Heart left ventricle (tissue), 13 donors: ENCODE results near the gene MED15.

Source experiments
- CTCF ChIP-seq, 12 donors: fragments of 200-600 bp; sonication (generic) in 4 of 12; IDR thresholded peaks; one replicate each; pipeline versions ENCODE4 v1.5.0 to v1.8.0; 2018 to 2022; ENCODE audit warnings: antibody characterized with exemption in 12 of 12, mild to moderate bottlenecking in 5 of 12
- POLR2A ChIP-seq, 2 donors: fragments of 450-650 bp; IDR thresholded peaks; one replicate each; pipeline ENCODE4 v1.6.1; 2017; ENCODE audit warnings: antibody characterized with exemption in 2 of 2, mild to moderate bottlenecking in 2 of 2, moderate library complexity in 2 of 2
- donor health status: ischemic (EF 13 %, LVEDD 7.1; RV severe dilation, severe dysfunction).
- donor health status: DM: no; HTN: yes; CAD: no.
- donor health status: DM: no; HTN: no; CAD: no.
- donor health status: ischemic (EF 25% LVEDD 6.9; RV normal size, moderate dysfunction).
- donor health status: ischemic (EF 25% LVEDD 5.7; RV mildly dilated, moderate dysfunction).
- donor health status: ischemic (EF 35%, LVEDD 5.7; RV mildly dilated, moderate dysfunction).
- donor health status: nonischemic (EF 11% LVEDD 7.7; RV severe dilation, severe dysfunction).
- donor health status: DM: yes; HTN: yes; CAD: no.
- donor health status: PGD.
- donor health status: ischemic (EF 29% LVEDD 5.4; RV normal size, mild dysfunction).
- donor health status: nonischemic (EF 23%, LVEDD 6.1; RV moderate dilation, normal function).

GRCh38 chr22:20506543-20507252 is 712 bp upstream of the MED15 start:
- no peak for TF ChIP-seq POLR2A (IDR thresholded peaks at IDR 0.05)
- no peak for TF ChIP-seq CTCF (IDR thresholded peaks at IDR 0.05)
